AG04450 (cell line): ENCODE results near the gene RAB8A. TPM values are rescaled to one million over a fixed set of nuclear protein-coding genes. Genes with fewer than 3 reads are reported as not detected.

Source experiments
- CTCF ChIA-PET: fragments of 300-600, 350-600 bp; formaldehyde crosslinking; extraction: SDS; loops from one replicate; lab custom pipeline; 2022; ENCODE audit warnings: antibody characterized with exemption, inconsistent platforms; lab: Charles Lee
- POLR2A ChIA-PET: fragments of 350-600 bp; formaldehyde crosslinking; extraction: SDS; loops from one replicate; lab custom pipeline; 2021; ENCODE audit warnings: antibody characterized with exemption, inconsistent platforms; lab: Yijun Ruan, JAX
- DNase-seq: peaks from one replicate; pipeline ENCODE4 v3.0.0-alpha.2; 2011; ENCODE audit warnings: low read depth, low spot score
- H3K27ac ChIP-seq: one replicate; pipeline ENCODE4 v1.5.1; 2012; ENCODE audit warnings: low read depth, low read length, control low read depth
- H3K27me3 ChIP-seq: one replicate; pipeline ENCODE4 v1.6.0; 2012; ENCODE audit warnings: low read length; ENCODE audit not compliant: control insufficient read depth, insufficient read depth
- H3K4me3 ChIP-seq: 2 replicates; pipeline ENCODE4 v1.5.1; 2011; ENCODE audit warnings: mild to moderate bottlenecking, low read depth, low read length, control low read depth
- H3K9me3 ChIP-seq: 2 replicates; pipeline ENCODE4 v1.5.1; 2012; ENCODE audit warnings: low read length; ENCODE audit not compliant: control insufficient read depth, insufficient read depth
- polyA plus RNA-seq: library from polyadenylated mRNA; depleted of rRNA; stranded (reverse); fragments of >200 nt; gene quantifications from 2 replicates; pipeline ENCODE4 v1.2.3, GENCODE V29; 2011
- TF ChIP-seq, protein P1 (sequence below): IDR thresholded peaks from 2 replicates; pipeline ENCODE4 v1.5.1; 2011; ENCODE audit warnings: low read depth, low read length, control low read depth, inconsistent platforms

The RAB8A gene
- polyA plus RNA-seq, 1 experiment: 109 TPM

DNA sequence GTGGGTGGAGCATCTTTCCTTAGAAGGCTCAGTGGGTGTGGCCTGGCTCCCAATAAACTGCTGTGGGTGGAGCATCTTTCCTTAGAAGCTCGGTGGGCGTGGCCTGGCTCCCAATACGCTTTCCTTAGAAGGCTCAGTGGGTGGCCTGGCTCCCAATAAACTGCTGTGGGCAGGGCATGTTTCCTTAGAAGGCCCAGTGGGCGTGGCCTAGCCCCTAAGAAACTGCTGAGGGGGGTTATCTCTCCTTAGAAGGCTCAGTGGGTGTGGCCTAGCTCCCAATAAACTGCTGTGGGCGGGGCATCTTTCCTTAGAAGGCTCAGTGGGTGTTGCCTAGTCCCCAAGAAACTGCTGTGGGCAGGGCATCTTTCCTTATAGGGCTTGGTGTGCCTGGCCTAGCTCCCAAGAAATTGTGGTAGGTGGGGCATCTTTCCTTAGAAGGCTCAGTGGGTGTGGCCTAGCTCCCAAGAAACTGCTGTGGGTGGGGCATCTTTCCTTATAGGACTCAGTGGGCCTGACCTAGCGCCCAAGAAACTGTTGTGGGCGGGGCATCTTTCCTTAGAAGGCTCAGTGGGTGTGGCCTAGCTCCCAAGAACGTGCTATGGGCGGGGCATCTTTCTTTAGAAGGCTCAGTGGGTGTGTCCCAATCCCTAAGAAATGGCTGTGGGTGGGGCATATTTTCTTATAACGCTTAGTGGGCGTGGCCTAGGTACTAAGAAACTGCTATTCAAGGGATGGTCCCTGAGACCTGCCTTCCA is 42.1 kb downstream of the RAB8A start:
- peaks cover 3% of the 10 kb centered on the region for H3K27me3 ChIP-seq
- peaks cover 10% of the 10 kb centered on the region for H3K9me3 ChIP-seq
- H3K27ac ChIP-seq: no peak overlapping the region
- ChIA-PET CTCF (no interaction called here), POLR2A (interaction anchor here (0.6 kb wide), 1 partner anchor 75 kb away, joined by 7 read pairs; no protein-coding TSS in a partner anchor)
- DNase-seq: no peak
- TF ChIP-seq, protein P1, sequence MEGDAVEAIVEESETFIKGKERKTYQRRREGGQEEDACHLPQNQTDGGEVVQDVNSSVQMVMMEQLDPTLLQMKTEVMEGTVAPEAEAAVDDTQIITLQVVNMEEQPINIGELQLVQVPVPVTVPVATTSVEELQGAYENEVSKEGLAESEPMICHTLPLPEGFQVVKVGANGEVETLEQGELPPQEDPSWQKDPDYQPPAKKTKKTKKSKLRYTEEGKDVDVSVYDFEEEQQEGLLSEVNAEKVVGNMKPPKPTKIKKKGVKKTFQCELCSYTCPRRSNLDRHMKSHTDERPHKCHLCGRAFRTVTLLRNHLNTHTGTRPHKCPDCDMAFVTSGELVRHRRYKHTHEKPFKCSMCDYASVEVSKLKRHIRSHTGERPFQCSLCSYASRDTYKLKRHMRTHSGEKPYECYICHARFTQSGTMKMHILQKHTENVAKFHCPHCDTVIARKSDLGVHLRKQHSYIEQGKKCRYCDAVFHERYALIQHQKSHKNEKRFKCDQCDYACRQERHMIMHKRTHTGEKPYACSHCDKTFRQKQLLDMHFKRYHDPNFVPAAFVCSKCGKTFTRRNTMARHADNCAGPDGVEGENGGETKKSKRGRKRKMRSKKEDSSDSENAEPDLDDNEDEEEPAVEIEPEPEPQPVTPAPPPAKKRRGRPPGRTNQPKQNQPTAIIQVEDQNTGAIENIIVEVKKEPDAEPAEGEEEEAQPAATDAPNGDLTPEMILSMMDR: no peak
- H3K4me3 ChIP-seq: no peak overlapping the region

DNA sequence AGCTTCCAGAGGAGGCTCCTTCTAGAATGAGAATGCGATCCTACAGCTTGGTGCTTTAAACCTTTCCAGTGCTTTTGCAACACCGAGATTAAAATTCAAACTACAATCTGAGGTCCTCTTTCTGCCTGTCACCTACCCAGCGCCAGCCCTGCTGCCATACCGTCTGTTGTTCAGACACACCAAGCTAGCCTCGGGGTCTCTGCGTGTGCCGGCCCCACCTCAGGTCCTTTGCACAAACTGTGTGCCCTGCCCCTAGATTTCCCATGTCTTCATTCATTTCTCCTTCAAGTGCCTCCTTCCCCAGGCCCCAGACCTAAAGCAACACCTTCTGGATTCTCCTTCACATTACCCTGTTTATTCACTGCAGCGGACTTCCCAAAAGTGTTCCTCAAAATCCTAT is 42.9 kb downstream of the RAB8A start:
- ChIA-PET CTCF (no interaction called here), POLR2A (no interaction called here)
- TF ChIP-seq, protein P1: no peak
- Histone ChIP-seq H3K4me3 (no peak overlapping the region), H3K27me3 (peaks cover 3% of the 10 kb centered on the region), H3K27ac (no peak overlapping the region), H3K9me3 (peaks cover 10% of the 10 kb centered on the region)
- DNase-seq: no peak

DNA sequence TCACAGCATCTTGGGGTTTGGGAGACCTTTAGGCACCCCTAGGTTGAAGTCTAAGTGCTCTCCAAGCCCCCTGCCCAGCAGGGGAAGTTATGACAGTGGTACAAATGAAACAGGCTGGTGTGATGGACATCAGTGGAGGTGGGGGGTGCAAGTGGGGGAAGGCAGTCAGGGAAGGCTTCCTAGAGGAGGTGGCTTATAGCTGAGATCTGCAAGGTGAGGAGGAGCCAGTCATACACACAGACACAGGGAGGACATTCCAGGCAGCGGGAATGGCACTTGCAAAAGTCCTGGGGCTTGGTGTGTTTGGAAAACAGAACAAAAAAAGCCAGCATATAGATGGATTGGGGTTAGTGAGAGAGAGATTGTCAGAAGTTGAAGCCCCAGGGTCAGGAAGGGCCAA is 43.4 kb downstream of the RAB8A start:
- DNase-seq: no peak
- TF ChIP-seq, protein P1: no peak
- H3K27ac ChIP-seq: no peak overlapping the region
- H3K27me3 ChIP-seq: peaks cover 3% of the 10 kb centered on the region
- no peak overlapping the region for H3K4me3 ChIP-seq
- peaks cover 10% of the 10 kb centered on the region for H3K9me3 ChIP-seq
- ChIA-PET CTCF (no interaction called here), POLR2A (no interaction called here)

DNA sequence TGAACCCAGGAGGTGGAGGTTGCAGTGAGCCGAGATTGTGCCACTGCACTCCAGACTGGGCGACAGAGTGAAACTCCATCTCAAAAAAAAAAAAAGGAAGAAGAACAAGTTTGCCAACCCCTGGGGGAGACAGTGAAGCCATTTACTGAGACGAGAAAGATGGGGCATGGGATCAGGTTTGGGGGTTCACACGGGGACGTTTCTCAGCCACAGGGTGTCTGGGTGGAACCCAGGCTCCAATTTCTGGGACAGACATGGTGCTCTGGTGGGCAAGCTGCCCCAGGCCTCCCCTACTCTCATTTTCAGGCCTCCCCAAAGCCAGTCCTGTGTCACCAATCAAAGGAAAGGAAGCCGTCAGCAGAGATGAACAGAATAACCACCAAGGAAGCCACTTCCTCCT is 45.2 kb downstream of the RAB8A start:
- POLR2A ChIA-PET: no interaction called here
- CTCF ChIA-PET: no interaction called here

DNA sequence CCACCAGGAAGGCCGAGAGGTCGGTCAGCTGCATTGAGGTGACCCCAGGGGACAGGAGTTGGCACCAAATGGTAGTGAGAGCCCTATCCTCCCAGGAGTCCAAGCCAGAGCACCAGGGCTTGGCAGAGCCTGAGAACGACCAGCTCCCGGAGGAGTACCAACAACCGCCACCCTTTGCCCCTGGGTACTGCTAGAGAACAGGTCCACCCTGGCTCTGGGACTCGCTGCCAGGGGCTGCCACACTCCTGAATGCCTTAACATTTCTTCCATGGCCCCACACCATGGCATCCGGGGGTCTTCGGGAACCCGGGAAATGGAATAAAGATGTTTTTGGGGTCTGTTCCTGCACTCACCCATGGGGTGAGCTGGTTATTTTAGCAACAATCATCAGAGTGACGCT is 45.9 kb downstream of the RAB8A start:
- CTCF ChIA-PET: no interaction called here
- TF ChIP-seq, protein P1: no peak

More for the DNA sequence above, 45.2 kb downstream of the RAB8A start:
- H3K4me3 ChIP-seq: no peak overlapping the region
- H3K9me3 ChIP-seq: peaks cover 10% of the 10 kb centered on the region
- TF ChIP-seq, protein P1: no peak
- no peak overlapping the region for H3K27ac ChIP-seq
- no peak for DNase-seq
- H3K27me3 ChIP-seq: peaks cover 3% of the 10 kb centered on the region

More for the DNA sequence above, 45.9 kb downstream of the RAB8A start:
- Histone ChIP-seq H3K4me3 (no peak overlapping the region), H3K27me3 (peaks cover 3% of the 10 kb centered on the region), H3K9me3 (peaks cover 10% of the 10 kb centered on the region), H3K27ac (no peak overlapping the region)
- no peak for DNase-seq
- POLR2A ChIA-PET: no interaction called here
